Measurements from ENCODE around the gene MRPL55. TPM values are rescaled to one million over a fixed set of nuclear protein-coding genes. Genes with fewer than 3 reads are reported as not detected.

The MRPL55 gene
- total RNA-seq, 1 experiment from 2014 or later: 57.1 TPM

DNA sequence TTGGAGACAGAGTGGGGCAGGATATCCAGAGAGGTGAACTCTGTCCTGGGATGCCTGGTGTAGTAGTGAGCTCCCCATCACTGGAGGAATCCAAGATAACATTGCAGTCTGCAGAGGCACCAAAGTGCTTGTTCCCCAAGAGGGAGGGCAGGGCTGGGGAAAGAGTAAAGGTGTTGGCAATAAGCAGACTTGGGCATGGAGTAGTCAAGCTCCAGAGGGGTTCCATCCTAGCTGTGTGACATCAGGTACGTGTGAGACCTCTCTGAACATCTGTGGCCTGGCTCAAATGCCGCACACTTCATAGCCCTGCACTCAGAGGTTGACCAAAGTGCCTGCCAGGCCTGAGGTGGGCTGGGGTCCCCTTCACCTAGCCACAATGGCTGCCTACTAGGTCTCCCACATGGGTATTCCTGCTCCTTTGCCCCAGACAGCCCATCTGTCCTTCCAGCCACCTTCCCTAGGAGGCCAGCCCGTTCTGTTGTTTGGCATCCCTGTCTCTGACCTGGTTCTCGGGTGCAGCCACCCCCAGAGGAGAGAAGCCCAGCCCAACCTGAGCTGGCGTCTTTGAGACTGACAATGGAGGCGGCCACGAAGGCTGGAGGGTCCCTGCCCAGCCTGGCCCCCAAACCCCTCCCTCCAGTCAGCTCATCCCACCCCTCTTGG lies 29.4 kb downstream of the MRPL55 start:
- ChIA-PET POLR2A (no interaction called here), RAD21 (ENCODE audit: low non-redundant PET in 1 of 2, low total read pairs in 2 of 2, uncharacterized antibody in 2 of 2, unreplicated experiment in 2 of 2) (no interaction called here), CTCF (no interaction called here)
- DNase-seq (ENCODE audit: low read depth, low spot score) (no peak), ATAC-seq (no peak)
- H3K4me3 ChIP-seq (replicated peaks in 1 of 2; ENCODE audit: low read depth in 1 of 2, low read length in 2 of 2): no peak overlapping the region
- intact Hi-C loops (cut with micrococcal nuclease): loop anchor here (10.0 kb wide), 1 partner anchor 315 kb away; no protein-coding TSS in a partner anchor
- no peak overlapping the region for H2AFZ ChIP-seq (ENCODE audit: low read depth, low read length, poor library complexity, severe bottlenecking)
- no peaks in the 10 kb centered on the region for H3K9me2 ChIP-seq (ENCODE audit: insufficient read depth)
- BruUV-seq (replicated peaks): no TSS peak
- H3K4me1 ChIP-seq (ENCODE audit: control insufficient read depth in 1 of 2, insufficient read depth in 2 of 2, low read length in 2 of 2): peaks cover 6 to 22% of the 10 kb centered on the region in 2 experiments; a peak in 3 of 4 replicates
- H4K20me1 ChIP-seq (ENCODE audit: insufficient read depth): peaks cover 12% of the 10 kb centered on the region
- no peak overlapping the region for H3K27ac ChIP-seq (ENCODE audit: low read depth, low read length)
- peaks cover 54% of the 10 kb centered on the region for H3K79me2 ChIP-seq (ENCODE audit: insufficient read depth, low read length)
- no peaks in the 10 kb centered on the region for H3K9me3 ChIP-seq (ENCODE audit: control insufficient read depth in 1 of 2, insufficient read depth in 1 of 2, low read depth in 1 of 2, low read length in 2 of 2)
- TF ChIP-seq YY1 (IDR thresholded peaks at IDR 0.05; ENCODE audit: extremely low read depth, insufficient replicate concordance, low read depth, low read length) (no peak), ZFX (IDR thresholded peaks at IDR 0.05) (no peak), CEBPB (IDR thresholded peaks at IDR 0.05; ENCODE audit: low read depth) (no peak), SIN3A (IDR thresholded peaks at IDR 0.05; ENCODE audit: low read depth) (no peak), TCF7L2 (IDR thresholded peaks at IDR 0.05; ENCODE audit: borderline replicate concordance, extremely low read depth, insufficient read depth, insufficient read length) (no peak), EGR1 (IDR thresholded peaks at IDR 0.05; ENCODE audit: low read depth) (no peak), POLR2A (IDR thresholded peaks at IDR 0.05; ENCODE audit: borderline replicate concordance, extremely low read depth, insufficient read depth, insufficient read length) (no peak), POLR2AphosphoS5 (IDR thresholded peaks at IDR 0.05; ENCODE audit: low read depth, low read length) (no peak), ZNF274 (IDR thresholded peaks at IDR 0.05; ENCODE audit: low read depth, low read length) (no peak)
- no peak overlapping the region for H3K9ac ChIP-seq (ENCODE audit: low read length)
- no peaks in the 10 kb centered on the region for H3K27me3 ChIP-seq (ENCODE audit: insufficient read depth, low read length)
- peaks cover 0 to 7% of the 10 kb centered on the region in 2 experiments; a peak in 1 of 4 replicates for H3K36me3 ChIP-seq (ENCODE audit: control insufficient read depth in 1 of 2, insufficient read depth in 2 of 2, low read length in 2 of 2)
- H3K4me2 ChIP-seq (ENCODE audit: low read length): no peak overlapping the region

DNA sequence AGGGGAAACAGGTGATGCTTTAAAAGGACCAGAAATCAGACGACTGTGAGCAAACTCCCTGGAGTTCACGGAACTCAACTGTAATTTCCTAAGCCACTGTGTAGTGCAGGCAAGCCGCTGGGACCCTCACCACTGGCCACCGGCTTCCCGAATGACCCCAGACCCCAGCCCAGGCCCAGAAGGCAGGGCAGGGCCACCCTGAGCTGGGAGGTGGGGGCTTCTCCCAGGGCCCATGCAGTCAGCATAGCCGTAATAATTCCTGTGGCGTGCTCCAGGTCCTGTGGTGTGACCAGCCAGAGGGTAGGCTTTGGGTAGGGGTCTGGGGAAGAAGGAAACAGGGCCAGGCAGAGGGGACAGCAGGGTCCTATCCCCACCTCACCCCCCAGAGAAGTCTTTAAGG lies 30.1 kb downstream of the MRPL55 start:
- ChIA-PET POLR2A (no interaction called here), RAD21 (ENCODE audit: low non-redundant PET in 1 of 2, low total read pairs in 2 of 2, uncharacterized antibody in 2 of 2, unreplicated experiment in 2 of 2) (no interaction called here)
- BruUV-seq (replicated peaks): no TSS peak
- TF ChIP-seq SIN3A (IDR thresholded peaks at IDR 0.05; ENCODE audit: low read depth) (no peak), SP1 (IDR thresholded peaks at IDR 0.05; ENCODE audit: low read depth) (no peak), RAD21 (IDR thresholded peaks at IDR 0.05; ENCODE audit: low read depth) (no peak), POLR2A (IDR thresholded peaks at IDR 0.05; ENCODE audit: borderline replicate concordance, extremely low read depth, insufficient read depth, insufficient read length) (no peak), CEBPB (IDR thresholded peaks at IDR 0.05; ENCODE audit: low read depth) (no peak), EGR1 (IDR thresholded peaks at IDR 0.05; ENCODE audit: low read depth) (no peak), FOSL1 (IDR thresholded peaks at IDR 0.05; ENCODE audit: low read depth) (no peak), CBX3 (IDR thresholded peaks at IDR 0.05; ENCODE audit: low read depth) (no peak), SRF (IDR thresholded peaks at IDR 0.05; ENCODE audit: low read depth) (no peak), JUND (IDR thresholded peaks at IDR 0.05) (no peak), EZH2 (IDR thresholded peaks at IDR 0.05) (no peak), TCF7L2 (IDR thresholded peaks at IDR 0.05; ENCODE audit: borderline replicate concordance, extremely low read depth, insufficient read depth, insufficient read length) (no peak), EZH2phosphoT487 (IDR thresholded peaks at IDR 0.05; ENCODE audit: borderline replicate concordance) (no peak)
- TF ChIP-seq, protein P1, sequence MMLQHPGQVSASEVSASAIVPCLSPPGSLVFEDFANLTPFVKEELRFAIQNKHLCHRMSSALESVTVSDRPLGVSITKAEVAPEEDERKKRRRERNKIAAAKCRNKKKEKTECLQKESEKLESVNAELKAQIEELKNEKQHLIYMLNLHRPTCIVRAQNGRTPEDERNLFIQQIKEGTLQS (IDR thresholded peaks at IDR 0.05): no peak
- TF ChIP-seq, protein P2, sequence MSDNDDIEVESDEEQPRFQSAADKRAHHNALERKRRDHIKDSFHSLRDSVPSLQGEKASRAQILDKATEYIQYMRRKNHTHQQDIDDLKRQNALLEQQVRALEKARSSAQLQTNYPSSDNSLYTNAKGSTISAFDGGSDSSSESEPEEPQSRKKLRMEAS (IDR thresholded peaks at IDR 0.05): no peak
- TF ChIP-seq, protein P3, sequence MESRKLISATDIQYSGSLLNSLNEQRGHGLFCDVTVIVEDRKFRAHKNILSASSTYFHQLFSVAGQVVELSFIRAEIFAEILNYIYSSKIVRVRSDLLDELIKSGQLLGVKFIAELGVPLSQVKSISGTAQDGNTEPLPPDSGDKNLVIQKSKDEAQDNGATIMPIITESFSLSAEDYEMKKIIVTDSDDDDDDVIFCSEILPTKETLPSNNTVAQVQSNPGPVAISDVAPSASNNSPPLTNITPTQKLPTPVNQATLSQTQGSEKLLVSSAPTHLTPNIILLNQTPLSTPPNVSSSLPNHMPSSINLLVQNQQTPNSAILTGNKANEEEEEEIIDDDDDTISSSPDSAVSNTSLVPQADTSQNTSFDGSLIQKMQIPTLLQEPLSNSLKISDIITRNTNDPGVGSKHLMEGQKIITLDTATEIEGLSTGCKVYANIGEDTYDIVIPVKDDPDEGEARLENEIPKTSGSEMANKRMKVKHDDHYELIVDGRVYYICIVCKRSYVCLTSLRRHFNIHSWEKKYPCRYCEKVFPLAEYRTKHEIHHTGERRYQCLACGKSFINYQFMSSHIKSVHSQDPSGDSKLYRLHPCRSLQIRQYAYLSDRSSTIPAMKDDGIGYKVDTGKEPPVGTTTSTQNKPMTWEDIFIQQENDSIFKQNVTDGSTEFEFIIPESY (IDR thresholded peaks at IDR 0.05; ENCODE audit: extremely low read depth, insufficient replicate concordance, low read length): no peak

More for the DNA sequence above, 30.1 kb downstream of the MRPL55 start:
- Histone ChIP-seq H3K9me2 (ENCODE audit: insufficient read depth) (no peaks in the 10 kb centered on the region), H3K36me3 (ENCODE audit: control insufficient read depth in 1 of 2, insufficient read depth in 2 of 2, low read length in 2 of 2) (0 out of 4 replicates have a peak, but pooled peaks cover 0 to under 1% of the 10 kb centered on the region in 2 experiments), H3K4me1 (ENCODE audit: control insufficient read depth in 1 of 2, insufficient read depth in 2 of 2, low read length in 2 of 2) (peaks cover 0 to 15% of the 10 kb centered on the region in 2 experiments; a peak in 2 of 4 replicates), H3K4me2 (ENCODE audit: low read length) (no peak overlapping the region), H3K27me3 (ENCODE audit: insufficient read depth, low read length) (no peaks in the 10 kb centered on the region), H3K4me3 (replicated peaks in 1 of 2; ENCODE audit: low read depth in 1 of 2, low read length in 2 of 2) (no peak overlapping the region), H3K9ac (ENCODE audit: low read length) (no peak overlapping the region), H3K27ac (ENCODE audit: low read depth, low read length) (no peak overlapping the region), H3K79me2 (ENCODE audit: insufficient read depth, low read length) (peaks cover 47% of the 10 kb centered on the region), H4K20me1 (ENCODE audit: insufficient read depth) (peaks cover 5% of the 10 kb centered on the region; the same call in 1 of the 2 replicates), H2AFZ (ENCODE audit: low read depth, low read length, poor library complexity, severe bottlenecking) (no peak overlapping the region), H3K9me3 (ENCODE audit: control insufficient read depth in 1 of 2, insufficient read depth in 1 of 2, low read depth in 1 of 2, low read length in 2 of 2) (no peaks in the 10 kb centered on the region)
- ATAC-seq (no peak), DNase-seq (ENCODE audit: low read depth, low spot score) (no peak)
- CTCF ChIA-PET: no interaction called here
- intact Hi-C loops (cut with micrococcal nuclease): loop anchor here (10.0 kb wide), 1 partner anchor 314 kb away; no protein-coding TSS in a partner anchor

All from HCT116 (cell line).